ENCODE data around the gene LNPEP. TPM values are rescaled to one million over a fixed set of nuclear protein-coding genes. Genes with fewer than 3 reads are reported as not detected.

LNPEP gene
- total and polyA plus RNA-seq, 10 of the 15 experiments (the other 5 are each of a cell fraction or from before 2014, with no cell fraction given): 5.6 to 54.9 (median 25.0) TPM

DNA sequence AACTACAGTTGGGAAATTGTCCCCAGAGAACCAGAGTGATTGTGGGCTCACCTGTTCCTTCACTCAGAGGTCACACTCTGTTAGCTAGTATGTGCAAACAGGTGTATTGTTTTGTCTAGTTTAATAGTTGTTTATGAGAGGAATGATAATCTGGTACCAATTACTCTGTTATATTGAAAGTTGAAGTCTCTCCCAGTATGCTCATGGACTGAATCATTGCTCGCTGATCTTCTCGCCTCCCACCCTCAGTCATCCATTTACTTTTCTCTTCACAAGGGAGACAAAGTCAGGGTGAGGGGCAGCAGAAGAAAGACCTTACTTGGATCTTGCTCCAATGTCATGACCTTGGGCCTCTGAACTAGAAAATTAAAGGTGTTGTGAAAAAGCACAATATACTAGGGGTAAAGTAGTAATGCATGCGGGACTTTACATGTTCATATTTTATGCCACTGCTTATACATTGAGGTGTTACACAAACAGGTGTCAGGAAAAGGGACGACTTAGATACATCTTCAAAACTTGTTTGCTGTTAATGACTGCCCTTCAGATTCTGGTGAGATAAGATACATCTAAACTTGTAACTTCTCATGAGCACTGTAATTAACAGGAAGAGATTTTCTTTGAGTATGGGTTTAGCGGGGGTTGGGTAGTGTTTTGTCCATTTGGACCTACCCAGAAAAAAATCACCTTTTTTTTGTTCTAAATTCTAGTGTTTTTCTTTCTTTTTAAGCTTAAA, 36.9 kb downstream of the LNPEP start (continued):
- no peak for TF ChIP-seq ZNF384 (IDR thresholded peaks at IDR 0.05; ENCODE audit: borderline replicate concordance, low read depth, low read length)
- no peak for TF ChIP-seq MEF2A (IDR thresholded peaks at IDR 0.05; ENCODE audit: insufficient read depth, low read depth, low read length)

DNA sequence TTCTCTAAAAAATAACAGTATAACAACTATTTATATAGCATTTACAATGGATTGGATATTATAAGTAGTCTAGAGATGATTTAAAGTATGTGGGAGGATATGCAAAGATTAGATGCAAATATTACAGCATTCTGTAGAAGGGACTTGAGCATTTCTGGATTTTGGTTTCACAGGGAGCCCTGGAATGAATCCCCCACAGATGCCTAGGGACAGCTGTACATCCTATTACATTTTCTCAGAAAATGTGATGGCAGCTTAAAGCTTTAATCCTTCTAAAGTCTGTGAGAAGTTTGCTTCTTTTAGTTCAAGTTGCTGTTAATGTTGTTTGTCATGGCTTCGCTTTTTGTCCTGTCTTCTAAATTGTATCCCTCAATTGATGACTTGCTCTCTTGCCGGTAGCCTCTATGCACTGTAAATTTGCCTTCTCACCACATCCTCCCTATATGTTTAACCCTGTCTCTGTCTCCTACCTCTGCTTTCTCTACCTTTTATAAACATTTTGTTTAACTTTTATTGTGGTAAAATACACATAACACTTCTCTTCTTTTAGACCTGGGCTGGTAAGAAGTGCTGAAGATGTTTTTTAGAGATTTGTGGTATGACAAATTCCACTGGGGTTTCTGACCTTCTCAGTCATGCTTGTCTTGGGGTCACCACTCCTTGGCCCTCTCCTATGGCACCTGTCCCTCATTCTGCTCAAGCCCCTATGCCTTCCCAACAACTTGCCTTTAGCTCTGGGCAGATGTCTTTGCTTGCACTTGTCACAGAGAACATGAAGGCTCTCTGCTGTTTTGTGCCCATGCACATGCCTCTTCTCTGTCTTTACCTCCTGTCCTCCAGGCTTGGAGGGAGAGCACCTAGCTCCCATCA, 37.9 kb downstream of the LNPEP start:
- WGBS (ENCODE audit: insufficient coverage, insufficient replicate concordance, low lambda C conversion rate, missing lambda C conversion rate): 97% methylated on average over 2 of the region's 2 CpGs
- H3K36me3 ChIP-seq (ENCODE audit: control insufficient read depth in 2 of 2, insufficient read depth in 2 of 2, low read length in 1 of 2): peaks cover 0 to 5% of the 10 kb centered on the region in 2 experiments; a peak in 1 of 4 replicates
- H3K4me3 ChIP-seq: no peak overlapping the region
- peaks cover 15% of the 10 kb centered on the region for H3K4me1 ChIP-seq (ENCODE audit: control insufficient read depth, insufficient read depth, low read length)
- in situ Hi-C loops (cut with MboI) (no loop called here), intact Hi-C loops (cut with micrococcal nuclease; ENCODE audit: unreplicated experiment) (no loop called here)
- no peak overlapping the region for H2AFZ ChIP-seq (ENCODE audit: control insufficient read depth, low read depth, low read length)
- H3K27me3 ChIP-seq (replicated peaks in 1 of 2; ENCODE audit: control insufficient read depth in 2 of 2, insufficient read depth in 2 of 2, low read length in 1 of 2): no peaks in the 10 kb centered on the region
- ChIA-PET POLR2A (interaction anchor here (1.1 to 1.7 kb wide), 3 partner anchors 16 to 98 kb away, joined by 3 to 9 read pairs (median 4); partner anchors contain the start of gene ERAP2), CTCF (interaction anchor here (1.4 to 2.7 kb wide), 3 partner anchors 13 to 104 kb away, joined by 4 to 13 read pairs (median 7); no protein-coding TSS in a partner anchor), RAD21 (ENCODE audit: unreplicated experiment) (interaction anchor here (2.2 to 2.3 kb wide), 2 partner anchors 12 to 105 kb away, joined by 8 to 9 read pairs; no protein-coding TSS in a partner anchor), SMC1A (ENCODE audit: uncharacterized antibody, unreplicated experiment) (interaction anchor here (0.7 to 4.6 kb wide), 6 partner anchors 12 to 193 kb away, joined by 3 to 22 read pairs (median 4); no protein-coding TSS in a partner anchor)
- peaks cover 95% of the 10 kb centered on the region for H3K79me2 ChIP-seq (ENCODE audit: control insufficient read depth, insufficient read depth, low read length)
- DNase-seq (ENCODE audit: low read depth, low spot score) (no peak), ATAC-seq (peak; percentile 29), FAIRE-seq (no peak)
- no peak overlapping the region for H3K27ac ChIP-seq (ENCODE audit: control insufficient read depth, insufficient read depth)
- no peaks in the 10 kb centered on the region; the same call in 2 of the 3 replicates for H3K9me3 ChIP-seq (replicated peaks; ENCODE audit: control insufficient read depth, insufficient read depth, low read length)
- H3K9ac ChIP-seq (ENCODE audit: control insufficient read depth, insufficient read depth, low read length): no peak overlapping the region
- H3K4me2 ChIP-seq (ENCODE audit: control insufficient read depth, insufficient read depth): 0 out of 2 replicates have a peak overlapping the region, but pooled peaks have one; percentile 7
- no peaks in the 10 kb centered on the region; the same call in 1 of the 2 replicates for H4K20me1 ChIP-seq (ENCODE audit: control insufficient read depth, insufficient read depth)
- BruUV-seq (replicated peaks): no TSS peak
- TF ChIP-seq TAF1 (IDR thresholded peaks at IDR 0.05; ENCODE audit: borderline replicate concordance, low read depth, low read length): no peak
- TF ChIP-seq POLR2A (IDR thresholded peaks at IDR 0.05; ENCODE audit: low read depth, low read length): no peak
- no peak for TF ChIP-seq MXI1 (IDR thresholded peaks at IDR 0.05; ENCODE audit: low read depth, low read length)
- TF ChIP-seq SMAD1 (IDR thresholded peaks at IDR 0.05; ENCODE audit: low read depth, partially characterized antibody): no peak
- no peak for TF ChIP-seq SMAD5 (IDR thresholded peaks at IDR 0.05; ENCODE audit: low read depth)
- TF ChIP-seq STAT3 (IDR thresholded peaks at IDR 0.05; ENCODE audit: low read depth, low read length): no peak
- TF ChIP-seq, protein P1, sequence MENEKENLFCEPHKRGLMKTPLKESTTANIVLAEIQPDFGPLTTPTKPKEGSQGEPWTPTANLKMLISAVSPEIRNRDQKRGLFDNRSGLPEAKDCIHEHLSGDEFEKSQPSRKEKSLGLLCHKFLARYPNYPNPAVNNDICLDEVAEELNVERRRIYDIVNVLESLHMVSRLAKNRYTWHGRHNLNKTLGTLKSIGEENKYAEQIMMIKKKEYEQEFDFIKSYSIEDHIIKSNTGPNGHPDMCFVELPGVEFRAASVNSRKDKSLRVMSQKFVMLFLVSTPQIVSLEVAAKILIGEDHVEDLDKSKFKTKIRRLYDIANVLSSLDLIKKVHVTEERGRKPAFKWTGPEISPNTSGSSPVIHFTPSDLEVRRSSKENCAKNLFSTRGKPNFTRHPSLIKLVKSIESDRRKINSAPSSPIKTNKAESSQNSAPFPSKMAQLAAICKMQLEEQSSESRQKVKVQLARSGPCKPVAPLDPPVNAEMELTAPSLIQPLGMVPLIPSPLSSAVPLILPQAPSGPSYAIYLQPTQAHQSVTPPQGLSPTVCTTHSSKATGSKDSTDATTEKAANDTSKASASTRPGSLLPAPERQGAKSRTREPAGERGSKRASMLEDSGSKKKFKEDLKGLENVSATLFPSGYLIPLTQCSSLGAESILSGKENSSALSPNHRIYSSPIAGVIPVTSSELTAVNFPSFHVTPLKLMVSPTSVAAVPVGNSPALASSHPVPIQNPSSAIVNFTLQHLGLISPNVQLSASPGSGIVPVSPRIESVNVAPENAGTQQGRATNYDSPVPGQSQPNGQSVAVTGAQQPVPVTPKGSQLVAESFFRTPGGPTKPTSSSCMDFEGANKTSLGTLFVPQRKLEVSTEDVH (IDR thresholded peaks at IDR 0.05; ENCODE audit: low read depth, partially characterized antibody): no peak
- TF ChIP-seq, protein P2, sequence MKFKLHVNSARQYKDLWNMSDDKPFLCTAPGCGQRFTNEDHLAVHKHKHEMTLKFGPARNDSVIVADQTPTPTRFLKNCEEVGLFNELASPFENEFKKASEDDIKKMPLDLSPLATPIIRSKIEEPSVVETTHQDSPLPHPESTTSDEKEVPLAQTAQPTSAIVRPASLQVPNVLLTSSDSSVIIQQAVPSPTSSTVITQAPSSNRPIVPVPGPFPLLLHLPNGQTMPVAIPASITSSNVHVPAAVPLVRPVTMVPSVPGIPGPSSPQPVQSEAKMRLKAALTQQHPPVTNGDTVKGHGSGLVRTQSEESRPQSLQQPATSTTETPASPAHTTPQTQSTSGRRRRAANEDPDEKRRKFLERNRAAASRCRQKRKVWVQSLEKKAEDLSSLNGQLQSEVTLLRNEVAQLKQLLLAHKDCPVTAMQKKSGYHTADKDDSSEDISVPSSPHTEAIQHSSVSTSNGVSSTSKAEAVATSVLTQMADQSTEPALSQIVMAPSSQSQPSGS (IDR thresholded peaks at IDR 0.05; ENCODE audit: low read length): no peak
- TF ChIP-seq BACH1 (IDR thresholded peaks at IDR 0.05; ENCODE audit: borderline replicate concordance): no peak
- TF ChIP-seq, protein P3, sequence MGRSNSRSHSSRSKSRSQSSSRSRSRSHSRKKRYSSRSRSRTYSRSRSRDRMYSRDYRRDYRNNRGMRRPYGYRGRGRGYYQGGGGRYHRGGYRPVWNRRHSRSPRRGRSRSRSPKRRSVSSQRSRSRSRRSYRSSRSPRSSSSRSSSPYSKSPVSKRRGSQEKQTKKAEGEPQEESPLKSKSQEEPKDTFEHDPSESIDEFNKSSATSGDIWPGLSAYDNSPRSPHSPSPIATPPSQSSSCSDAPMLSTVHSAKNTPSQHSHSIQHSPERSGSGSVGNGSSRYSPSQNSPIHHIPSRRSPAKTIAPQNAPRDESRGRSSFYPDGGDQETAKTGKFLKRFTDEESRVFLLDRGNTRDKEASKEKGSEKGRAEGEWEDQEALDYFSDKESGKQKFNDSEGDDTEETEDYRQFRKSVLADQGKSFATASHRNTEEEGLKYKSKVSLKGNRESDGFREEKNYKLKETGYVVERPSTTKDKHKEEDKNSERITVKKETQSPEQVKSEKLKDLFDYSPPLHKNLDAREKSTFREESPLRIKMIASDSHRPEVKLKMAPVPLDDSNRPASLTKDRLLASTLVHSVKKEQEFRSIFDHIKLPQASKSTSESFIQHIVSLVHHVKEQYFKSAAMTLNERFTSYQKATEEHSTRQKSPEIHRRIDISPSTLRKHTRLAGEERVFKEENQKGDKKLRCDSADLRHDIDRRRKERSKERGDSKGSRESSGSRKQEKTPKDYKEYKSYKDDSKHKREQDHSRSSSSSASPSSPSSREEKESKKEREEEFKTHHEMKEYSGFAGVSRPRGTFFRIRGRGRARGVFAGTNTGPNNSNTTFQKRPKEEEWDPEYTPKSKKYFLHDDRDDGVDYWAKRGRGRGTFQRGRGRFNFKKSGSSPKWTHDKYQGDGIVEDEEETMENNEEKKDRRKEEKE (IDR thresholded peaks at IDR 0.05): no peak
- TF ChIP-seq CBFB (IDR thresholded peaks at IDR 0.05; ENCODE audit: low read depth): no peak

All from GM12878 (cell line).